ENCODE results near the gene CASK. TPM values are rescaled to one million over a fixed set of nuclear protein-coding genes. Genes with fewer than 3 reads are reported as not detected.

The CASK gene
- total and polyA plus RNA-seq, 7 donors = 9.5 to 37.1 (median 18.4) TPM

DNA sequence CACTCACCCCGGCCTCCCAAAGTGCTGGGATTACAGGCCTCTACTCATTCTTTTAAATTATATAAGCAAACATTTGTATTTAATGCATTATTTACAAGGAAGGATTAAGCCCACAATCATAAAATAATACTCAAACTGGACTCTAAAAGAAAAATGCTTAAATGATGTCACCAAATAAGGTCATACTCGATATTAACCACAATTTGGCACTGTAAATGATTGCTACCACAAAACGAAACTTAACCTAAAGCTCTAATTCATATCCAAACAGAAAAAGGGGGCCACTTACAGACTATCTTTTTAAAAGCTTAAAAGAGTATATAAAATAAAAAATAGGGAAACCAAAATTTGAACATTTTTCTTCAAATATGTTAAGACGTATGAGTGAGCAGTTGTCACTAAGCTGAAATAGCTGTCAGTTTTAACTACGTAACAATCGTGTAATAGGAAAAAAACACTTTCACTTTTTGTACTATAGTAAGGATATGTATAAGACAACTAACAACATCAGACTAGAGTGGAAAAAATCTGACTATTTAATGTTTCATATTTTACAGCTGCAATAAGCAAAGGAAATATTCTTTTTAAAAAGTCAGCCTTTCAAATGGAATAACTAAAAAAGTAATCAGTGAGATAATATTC, 342.8 kb downstream of the CASK start:
- H3K27me3 ChIP-seq = no peaks in the 10 kb centered on the region
- no peaks in the 10 kb centered on the region for H3K4me1 ChIP-seq
- DNase-seq = no peak
- 48 to 81% methylated on average over 6 of the region's 6 CpGs for WGBS, 2 donors
- H3K9me3 ChIP-seq = no peaks in the 10 kb centered on the region
- TF ChIP-seq POLR2A (IDR thresholded peaks at IDR 0.05) = no peak
- TF ChIP-seq EP300 (IDR thresholded peaks at IDR 0.05) = no peak
- no peak for TF ChIP-seq POLR2AphosphoS5 (IDR thresholded peaks at IDR 0.05)
- TF ChIP-seq, protein P1, sequence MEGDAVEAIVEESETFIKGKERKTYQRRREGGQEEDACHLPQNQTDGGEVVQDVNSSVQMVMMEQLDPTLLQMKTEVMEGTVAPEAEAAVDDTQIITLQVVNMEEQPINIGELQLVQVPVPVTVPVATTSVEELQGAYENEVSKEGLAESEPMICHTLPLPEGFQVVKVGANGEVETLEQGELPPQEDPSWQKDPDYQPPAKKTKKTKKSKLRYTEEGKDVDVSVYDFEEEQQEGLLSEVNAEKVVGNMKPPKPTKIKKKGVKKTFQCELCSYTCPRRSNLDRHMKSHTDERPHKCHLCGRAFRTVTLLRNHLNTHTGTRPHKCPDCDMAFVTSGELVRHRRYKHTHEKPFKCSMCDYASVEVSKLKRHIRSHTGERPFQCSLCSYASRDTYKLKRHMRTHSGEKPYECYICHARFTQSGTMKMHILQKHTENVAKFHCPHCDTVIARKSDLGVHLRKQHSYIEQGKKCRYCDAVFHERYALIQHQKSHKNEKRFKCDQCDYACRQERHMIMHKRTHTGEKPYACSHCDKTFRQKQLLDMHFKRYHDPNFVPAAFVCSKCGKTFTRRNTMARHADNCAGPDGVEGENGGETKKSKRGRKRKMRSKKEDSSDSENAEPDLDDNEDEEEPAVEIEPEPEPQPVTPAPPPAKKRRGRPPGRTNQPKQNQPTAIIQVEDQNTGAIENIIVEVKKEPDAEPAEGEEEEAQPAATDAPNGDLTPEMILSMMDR (IDR thresholded peaks at IDR 0.05) = no peak
- no peak overlapping the region for H3K27ac ChIP-seq
- no peak overlapping the region for H3K4me3 ChIP-seq
- H3K36me3 ChIP-seq = peaks cover 0 to 10% (median 0%) of the 10 kb centered on the region in 4 donors
- intact Hi-C loops (cut with DNase I) = no loop called here

DNA sequence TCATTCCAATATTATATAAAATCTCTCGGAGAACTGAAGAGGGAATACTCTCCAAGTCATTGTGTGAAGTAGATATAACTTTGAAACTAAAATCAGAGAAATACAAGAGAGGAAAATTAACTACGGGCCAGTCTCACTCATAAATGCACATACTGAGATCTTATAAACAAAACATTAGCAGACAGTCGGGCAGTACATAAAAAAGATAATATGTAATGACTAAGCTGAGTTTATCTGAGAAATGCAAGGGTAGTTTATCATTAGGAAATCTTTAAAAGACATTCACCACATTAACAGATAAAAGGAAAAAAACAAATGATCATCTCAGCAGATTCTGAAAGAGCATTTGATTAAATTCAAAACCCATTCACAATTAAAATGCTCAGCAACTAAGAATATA, 359.5 kb downstream of the CASK start:
- 52 to 54% methylated on average over 3 of the region's 3 CpGs for WGBS, 2 donors
- no peaks in the 10 kb centered on the region for H3K9me3 ChIP-seq
- H3K36me3 ChIP-seq = no peaks in the 10 kb centered on the region
- no peak for DNase-seq
- no peak overlapping the region for H3K4me3 ChIP-seq
- peaks cover 0 to 8% (median 3%) of the 10 kb centered on the region in 4 donors for H3K4me1 ChIP-seq
- no peak overlapping the region for H3K27ac ChIP-seq
- intact Hi-C loops (cut with DNase I) = no loop called here
- H3K27me3 ChIP-seq = no peaks in the 10 kb centered on the region
- TF ChIP-seq POLR2AphosphoS5 (IDR thresholded peaks at IDR 0.05) (no peak), EP300 (IDR thresholded peaks at IDR 0.05) (no peak), POLR2A (IDR thresholded peaks at IDR 0.05) (no peak)
- TF ChIP-seq, protein P1 (IDR thresholded peaks at IDR 0.05) = no peak

DNA sequence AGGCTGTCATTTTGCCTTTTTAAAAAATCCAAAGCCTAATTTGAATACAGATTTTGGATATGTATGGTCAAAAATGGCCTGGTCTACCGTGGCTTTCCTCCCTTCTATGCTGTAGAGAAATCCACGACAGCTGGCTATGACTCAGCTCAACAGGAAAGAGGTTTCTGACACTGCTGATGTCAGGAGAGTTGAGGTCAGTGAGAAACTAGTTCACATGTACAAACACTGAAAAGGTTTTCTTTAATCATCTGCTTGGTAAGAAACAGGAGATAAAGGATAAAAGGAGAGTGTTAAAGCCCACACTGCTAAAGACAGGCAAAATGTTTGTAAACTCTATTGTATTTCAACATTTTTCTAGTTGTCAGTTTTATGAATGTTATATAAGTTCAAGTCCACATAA, 362.3 kb downstream of the CASK start:
- H3K4me3 ChIP-seq = no peak overlapping the region
- no peaks in the 10 kb centered on the region for H3K27me3 ChIP-seq
- intact Hi-C loops (cut with DNase I) = no loop called here
- no peaks in the 10 kb centered on the region for H3K36me3 ChIP-seq
- H3K9me3 ChIP-seq = no peaks in the 10 kb centered on the region
- H3K27ac ChIP-seq = peak overlapping the region in 2 of 4 donors; percentile 37 to 49
- WGBS, 2 donors = 18 to 70% methylated on average over 2 of the region's 2 CpGs
- peaks cover 0 to 8% (median 3%) of the 10 kb centered on the region in 4 donors for H3K4me1 ChIP-seq
- no peak for DNase-seq
- TF ChIP-seq, protein P1 (IDR thresholded peaks at IDR 0.05) = no peak
- peak in 1 of 4 donors; percentile 21 for TF ChIP-seq POLR2AphosphoS5 (IDR thresholded peaks at IDR 0.05)

DNA sequence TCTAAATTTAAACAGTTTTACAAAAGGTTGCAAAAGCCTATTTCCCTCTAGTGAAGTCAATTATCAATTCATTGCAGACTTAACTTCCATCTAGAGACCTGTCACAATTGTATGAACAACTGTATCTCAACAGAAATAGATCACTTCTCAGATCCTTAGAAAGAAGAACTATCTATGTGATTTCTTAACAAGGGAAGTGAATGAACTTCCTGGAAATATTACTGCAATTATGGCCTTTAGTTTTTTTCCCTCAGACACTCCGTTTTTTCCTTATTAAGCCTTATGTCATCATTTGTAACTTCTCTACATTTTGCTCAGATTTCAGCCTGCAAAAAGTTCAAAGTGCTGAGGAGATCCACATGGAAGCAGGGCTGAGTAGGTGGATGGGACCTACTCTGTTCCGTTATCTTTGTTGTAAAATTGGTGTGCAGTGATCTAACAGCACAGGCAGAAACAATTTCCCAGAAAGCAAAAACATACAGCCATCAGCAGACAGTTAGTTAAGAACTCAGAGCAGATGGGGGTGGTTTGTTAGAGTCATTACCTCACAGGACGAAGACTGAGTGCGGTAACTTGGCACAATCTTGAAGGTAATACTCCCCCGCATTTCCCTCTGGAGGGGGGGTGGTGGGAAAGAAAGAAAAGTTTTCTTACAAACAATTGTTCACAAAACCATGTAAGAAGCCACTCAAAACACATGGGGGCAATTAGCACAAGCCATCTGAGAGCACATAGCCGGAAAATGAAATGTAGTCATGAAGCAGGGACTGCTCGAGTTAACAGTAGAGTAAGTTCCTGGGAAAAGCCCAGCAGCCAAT, 363.9 kb downstream of the CASK start:
- no peak for DNase-seq
- TF ChIP-seq POLR2A (IDR thresholded peaks at IDR 0.05) = no peak
- TF ChIP-seq, protein P1 (IDR thresholded peaks at IDR 0.05) = no peak
- no peak for TF ChIP-seq POLR2AphosphoS5 (IDR thresholded peaks at IDR 0.05)
- TF ChIP-seq EP300 (IDR thresholded peaks at IDR 0.05) = no peak
- no peaks in the 10 kb centered on the region for H3K36me3 ChIP-seq
- WGBS, 2 donors = 48 to 73% methylated on average over 7 of the region's 7 CpGs
- H3K4me1 ChIP-seq = peaks cover 0 to 8% (median 3%) of the 10 kb centered on the region in 4 donors
- H3K27me3 ChIP-seq = no peaks in the 10 kb centered on the region
- intact Hi-C loops (cut with DNase I) = no loop called here
- H3K4me3 ChIP-seq = no peak overlapping the region
- H3K9me3 ChIP-seq = no peaks in the 10 kb centered on the region
- H3K27ac ChIP-seq = peak overlapping the region; percentile 2 to 49 (median 24)

Measured in sigmoid colon (tissue), 7 donors.